ENCODE measurements around the gene SLC16A11. TPM values are rescaled to one million over a fixed set of nuclear protein-coding genes. Genes with fewer than 3 reads are reported as not detected.

Gene SLC16A11
- total RNA-seq, 1 donor from 2014 or later = 3.6 TPM

DNA sequence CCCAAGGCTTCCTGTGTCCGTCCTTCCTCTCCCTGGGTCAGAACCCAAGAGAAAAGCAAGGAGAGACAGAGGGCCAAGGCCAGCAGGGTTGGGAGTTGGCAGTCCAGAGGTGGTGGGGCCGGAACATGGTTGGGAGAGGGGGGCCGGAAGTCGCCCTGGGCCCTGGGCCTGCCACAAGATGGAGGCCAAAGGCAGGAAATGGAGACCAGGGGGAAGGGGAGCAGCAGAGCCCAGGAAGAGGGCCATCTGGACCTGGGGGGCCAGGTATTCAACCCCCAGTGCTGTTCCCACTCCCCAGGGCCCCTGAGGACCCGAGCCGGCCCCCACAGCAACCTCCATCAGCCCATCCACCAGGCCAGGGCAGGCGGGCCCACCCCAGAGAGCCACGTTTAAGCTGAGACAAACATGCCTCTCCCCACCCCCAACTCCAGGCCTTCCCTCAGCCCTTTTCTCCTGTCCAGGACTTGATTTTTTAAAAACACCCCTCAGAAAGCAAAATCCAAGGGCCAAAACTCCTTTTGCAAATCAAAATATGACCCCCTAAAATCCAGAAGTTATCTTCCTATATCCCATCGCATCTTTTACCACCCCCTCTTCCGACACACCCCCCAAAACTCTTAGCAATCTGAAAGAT lies 25.4 kb downstream of the SLC16A11 start:
- ATAC-seq (ENCODE audit: low read depth) = no peak
- ChIA-PET CTCF (interaction anchor here (1.4 to 1.5 kb wide), 2 partner anchors 11 to 104 kb away, joined by 3 read pairs; no protein-coding TSS in a partner anchor), POLR2A (interaction anchor here (0.5 to 7.4 kb wide), 4 partner anchors 9 to 327 kb away, joined by 3 to 112 read pairs (median 9); partner anchors contain the start of gene SLC16A13)
- no peak for DNase-seq
- Mint-ChIP-seq H3K4me3 (no peak overlapping the region), H3K9me3 (no peaks in the 10 kb centered on the region), H3K27me3 (no peaks in the 10 kb centered on the region), H3K27ac (no peak overlapping the region), H3K36me3 (ENCODE audit: low read depth) (peaks cover 36% of the 10 kb centered on the region), H3K4me1 (peaks cover 49% of the 10 kb centered on the region)
- no peak for TF ChIP-seq CTCF (IDR thresholded peaks at IDR 0.05)
- intact Hi-C loops (cut with micrococcal nuclease) = loop anchor here (10.0 kb wide), 1 partner anchor 1366 kb away; the partner anchor contains the start of gene RPL26

- no peaks in the 10 kb centered on the region for H3K9me3 Mint-ChIP-seq
- ChIA-PET CTCF (interaction anchor here (1.5 kb wide), 1 partner anchor 10 kb away, joined by 3 read pairs; no protein-coding TSS in a partner anchor), POLR2A (interaction anchor here (0.5 kb wide), 1 partner anchor 328 kb away, joined by 4 read pairs; no protein-coding TSS in a partner anchor)
- no peak overlapping the region for H3K4me3 Mint-ChIP-seq
- intact Hi-C loops (cut with micrococcal nuclease) = loop anchor here (10.0 kb wide), 1 partner anchor 1367 kb away; the partner anchor contains the start of gene RPL26
- H3K27ac Mint-ChIP-seq = peak overlapping the region; percentile 35
- no peak for DNase-seq
- H3K27me3 Mint-ChIP-seq = no peaks in the 10 kb centered on the region
- no peak for ATAC-seq (ENCODE audit: low read depth)
- peaks cover 48% of the 10 kb centered on the region for H3K4me1 Mint-ChIP-seq
- peaks cover 39% of the 10 kb centered on the region for H3K36me3 Mint-ChIP-seq (ENCODE audit: low read depth)
- TF ChIP-seq CTCF (IDR thresholded peaks at IDR 0.05) = no peak
Measured at GRCh38 chr17:7017827-7018200, 26.1 kb downstream of the SLC16A11 start.

DNA sequence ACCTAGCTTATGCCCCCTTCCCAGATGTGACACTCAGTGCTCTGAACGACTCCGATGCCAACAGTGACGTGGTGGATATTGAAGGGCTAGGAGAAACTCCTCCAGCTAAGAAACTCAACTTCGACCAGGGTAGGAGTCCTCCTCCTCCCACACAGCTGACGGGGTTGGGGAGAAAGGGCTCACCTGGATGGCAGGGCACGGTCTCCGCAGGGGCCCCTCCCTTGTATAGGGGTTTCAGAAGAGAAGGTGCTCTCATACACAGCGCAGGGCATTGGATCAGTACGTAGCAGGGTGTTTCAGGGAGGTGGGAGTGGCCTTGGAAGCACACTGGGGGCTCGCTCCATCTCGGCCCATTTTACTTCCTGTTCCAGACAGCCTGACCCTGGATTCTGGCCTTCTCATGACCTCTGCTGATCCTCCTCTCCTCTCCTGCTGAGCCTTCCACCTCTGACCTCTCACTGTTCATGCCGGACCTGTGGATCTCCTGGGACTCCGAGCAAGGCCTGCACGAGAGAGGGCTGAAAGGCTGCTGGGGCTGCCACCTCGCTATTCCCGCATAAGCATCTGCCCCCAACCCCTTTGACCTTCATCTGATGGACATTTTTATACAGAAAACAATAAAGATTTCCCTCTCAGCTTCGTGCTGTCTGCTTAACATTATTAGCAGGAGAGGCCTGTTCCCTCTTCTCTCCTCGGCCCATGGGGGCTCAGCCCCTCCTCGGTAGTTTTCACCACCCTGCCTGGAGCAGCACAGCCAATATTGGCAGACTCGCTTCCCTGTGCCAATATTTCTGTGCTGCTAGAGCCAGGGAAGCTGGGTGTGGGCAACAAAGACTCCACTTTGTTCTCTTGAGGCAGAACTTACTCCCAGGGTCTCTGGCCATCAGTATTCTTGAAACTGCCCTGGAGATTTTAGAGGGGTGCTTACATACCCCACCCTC lies 26.7 kb downstream of the SLC16A11 start:
- TF ChIP-seq CTCF (IDR thresholded peaks at IDR 0.05) = no peak
- H3K4me1 Mint-ChIP-seq = peaks cover 44% of the 10 kb centered on the region
- ChIA-PET POLR2A (interaction anchor here (2.9 kb wide), 1 partner anchor 18 kb away, joined by 28 read pairs; the partner anchor contains the start of gene SLC16A13), CTCF (interaction anchor here (1.0 to 2.4 kb wide), 6 partner anchors 10 to 106 kb away, joined by 3 to 10 read pairs (median 4); partner anchors contain the start of gene SLC16A13)
- peaks cover 43% of the 10 kb centered on the region for H3K36me3 Mint-ChIP-seq (ENCODE audit: low read depth)
- H3K27ac Mint-ChIP-seq = peak overlapping the region; percentile 30
- intact Hi-C loops (cut with micrococcal nuclease) = loop anchor here (10.0 kb wide), 1 partner anchor 1368 kb away; the partner anchor contains the start of gene RPL26
- no peak for DNase-seq
- H3K9me3 Mint-ChIP-seq = no peaks in the 10 kb centered on the region
- no peak for ATAC-seq (ENCODE audit: low read depth)
- no peak overlapping the region for H3K4me3 Mint-ChIP-seq
- no peaks in the 10 kb centered on the region for H3K27me3 Mint-ChIP-seq

DNA sequence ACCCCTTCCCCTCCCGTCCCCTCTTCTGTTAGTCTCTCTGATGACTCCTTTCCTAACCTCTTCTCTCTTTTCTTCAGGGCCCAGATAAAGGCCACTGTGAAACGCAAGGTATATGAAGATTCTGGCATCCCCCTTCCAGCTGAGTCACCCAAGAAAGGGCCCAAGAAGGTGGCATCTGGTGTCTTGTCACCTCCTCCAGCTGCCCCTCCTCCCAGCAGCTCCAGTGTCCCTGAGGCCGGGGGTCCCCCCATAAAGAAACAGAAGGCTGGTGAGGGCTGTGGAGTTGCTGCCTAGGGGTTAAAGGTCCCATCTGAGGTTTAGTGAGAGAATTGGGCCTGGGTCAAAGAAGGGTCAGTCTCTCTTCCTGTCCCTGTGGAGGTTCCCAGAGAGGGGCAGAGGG lies 27.5 kb downstream of the SLC16A11 start:
- no peaks in the 10 kb centered on the region for H3K9me3 Mint-ChIP-seq
- DNase-seq = no peak
- H3K27me3 Mint-ChIP-seq = no peaks in the 10 kb centered on the region
- H3K4me3 Mint-ChIP-seq = peak overlapping the region; percentile 95
- intact Hi-C loops (cut with micrococcal nuclease) = loop anchor here (10.0 kb wide), 1 partner anchor 1368 kb away; the partner anchor contains the start of gene RPL26
- H3K36me3 Mint-ChIP-seq (ENCODE audit: low read depth) = peaks cover 47% of the 10 kb centered on the region
- H3K4me1 Mint-ChIP-seq = peaks cover 46% of the 10 kb centered on the region
- no peak overlapping the region for H3K27ac Mint-ChIP-seq
- ChIA-PET POLR2A (interaction anchor here (1.7 to 2.9 kb wide), 2 partner anchors 19 to 21 kb away, joined by 5 to 28 read pairs; partner anchors contain the start of gene SLC16A13), CTCF (interaction anchor here (1.0 to 2.4 kb wide), 5 partner anchors 12 to 105 kb away, joined by 3 to 10 read pairs (median 4); partner anchors contain the start of gene SLC16A13)
- no peak for TF ChIP-seq CTCF (IDR thresholded peaks at IDR 0.05)
- no peak for ATAC-seq (ENCODE audit: low read depth)
